Measurements from ENCODE around the gene VASH2.

DNA sequence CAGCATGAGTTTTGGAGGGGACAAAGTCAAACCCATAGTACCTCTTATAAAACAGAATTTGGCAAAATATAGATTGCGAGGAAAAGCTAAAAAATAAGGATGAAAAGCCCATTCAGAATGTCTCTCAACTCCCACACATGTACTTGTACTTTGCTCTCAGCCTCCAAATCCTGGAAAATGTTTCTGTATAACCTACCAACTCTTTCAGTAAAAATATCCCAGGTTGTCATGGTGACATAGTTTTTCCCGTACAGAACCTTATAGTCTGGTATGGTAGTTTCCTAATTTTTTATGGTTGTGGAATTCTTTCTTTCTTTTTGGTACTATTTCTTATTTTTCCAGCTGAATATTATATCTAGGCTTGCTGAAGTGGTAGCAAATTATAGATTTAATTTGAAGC, 85.2 kb downstream of the VASH2 start:
- TF ChIP-seq, protein P1, sequence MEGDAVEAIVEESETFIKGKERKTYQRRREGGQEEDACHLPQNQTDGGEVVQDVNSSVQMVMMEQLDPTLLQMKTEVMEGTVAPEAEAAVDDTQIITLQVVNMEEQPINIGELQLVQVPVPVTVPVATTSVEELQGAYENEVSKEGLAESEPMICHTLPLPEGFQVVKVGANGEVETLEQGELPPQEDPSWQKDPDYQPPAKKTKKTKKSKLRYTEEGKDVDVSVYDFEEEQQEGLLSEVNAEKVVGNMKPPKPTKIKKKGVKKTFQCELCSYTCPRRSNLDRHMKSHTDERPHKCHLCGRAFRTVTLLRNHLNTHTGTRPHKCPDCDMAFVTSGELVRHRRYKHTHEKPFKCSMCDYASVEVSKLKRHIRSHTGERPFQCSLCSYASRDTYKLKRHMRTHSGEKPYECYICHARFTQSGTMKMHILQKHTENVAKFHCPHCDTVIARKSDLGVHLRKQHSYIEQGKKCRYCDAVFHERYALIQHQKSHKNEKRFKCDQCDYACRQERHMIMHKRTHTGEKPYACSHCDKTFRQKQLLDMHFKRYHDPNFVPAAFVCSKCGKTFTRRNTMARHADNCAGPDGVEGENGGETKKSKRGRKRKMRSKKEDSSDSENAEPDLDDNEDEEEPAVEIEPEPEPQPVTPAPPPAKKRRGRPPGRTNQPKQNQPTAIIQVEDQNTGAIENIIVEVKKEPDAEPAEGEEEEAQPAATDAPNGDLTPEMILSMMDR (conservative IDR thresholded peaks at IDR 0.05 in 1 of 2, IDR thresholded peaks at IDR 0.05 in 1 of 2; ENCODE audit: low read depth in 1 of 2, low read length in 2 of 2) = no peak
- TF ChIP-seq EZH2 (IDR thresholded peaks at IDR 0.05; ENCODE audit: low read length, missing control alignments) = no peak

Measured in fibroblast of lung (primary cell).